H9 (cell line): ENCODE measurements around the gene TEX261. TPM values are rescaled to one million over a fixed set of nuclear protein-coding genes. Genes with fewer than 3 reads are reported as not detected.

Source experiments
- DNase-seq: peaks from one replicate; pipeline ENCODE4 v3.0.0-alpha.2; 2017
- H2AFZ ChIP-seq: one replicate; pipeline ENCODE4 v1.6.1; 2013; ENCODE audit warnings: mild to moderate bottlenecking, low read length, control low read depth, moderate library complexity
- H2AK5ac ChIP-seq: 2 replicates; pipeline ENCODE4 v1.6.1; 2013; ENCODE audit warnings: low read length, control low read depth, mixed read lengths; ENCODE audit not compliant: insufficient read length
- H2BK120ac ChIP-seq: one replicate; pipeline ENCODE4 v1.6.1; 2013; ENCODE audit warnings: low read depth, mild to moderate bottlenecking, low read length, control low read depth, inconsistent platforms; ENCODE audit not compliant: poor library complexity, severe bottlenecking
- H2BK12ac ChIP-seq: 2 replicates; pipeline ENCODE4 v1.6.1; 2013; ENCODE audit warnings: low read length, control low read depth, mixed read lengths, low read depth; ENCODE audit not compliant: insufficient read length
- H2BK15ac ChIP-seq: 2 replicates; pipeline ENCODE4 v1.6.1; 2013; ENCODE audit warnings: low read depth, low read length, control low read depth
- H2BK20ac ChIP-seq: one replicate; pipeline ENCODE4 v1.6.1; 2013; ENCODE audit warnings: low read depth, mild to moderate bottlenecking, low read length, control low read depth, inconsistent platforms; ENCODE audit not compliant: poor library complexity, severe bottlenecking
- H2BK5ac ChIP-seq: 2 replicates; pipeline ENCODE4 v1.6.1; 2013; ENCODE audit warnings: low read length, control low read depth, mixed read lengths; ENCODE audit not compliant: insufficient read length
- H3K14ac ChIP-seq: 2 replicates; pipeline ENCODE4 v1.6.1; 2013; ENCODE audit warnings: low read length, control low read depth; ENCODE audit not compliant: insufficient read depth
- H3K18ac ChIP-seq: 2 replicates; pipeline ENCODE4 v1.6.1; 2013; ENCODE audit warnings: low read depth, mild to moderate bottlenecking, mixed read lengths, low read length, control low read depth; ENCODE audit not compliant: insufficient read length
- H3K23ac ChIP-seq: 2 replicates; pipeline ENCODE4 v1.6.1; 2013; ENCODE audit warnings: low read length, control low read depth, mixed read lengths, low read depth; ENCODE audit not compliant: insufficient read length
- H3K23me2 ChIP-seq: 2 replicates; pipeline ENCODE4 v1.6.1; 2013; ENCODE audit warnings: low read depth, mild to moderate bottlenecking, mixed read lengths, low read length, control low read depth; ENCODE audit not compliant: insufficient read length, poor library complexity, severe bottlenecking
- H3K27ac ChIP-seq: 2 replicates; pipeline ENCODE4 v1.5.1; 2013; ENCODE audit warnings: low read length, control low read depth, mixed read lengths, low read depth; ENCODE audit not compliant: insufficient read length
- H3K27me3 ChIP-seq: 2 replicates; pipeline ENCODE4 v1.6.1; 2013; ENCODE audit warnings: low read length, control low read depth, inconsistent platforms; ENCODE audit not compliant: insufficient read depth
- H3K4ac ChIP-seq: 2 replicates; pipeline ENCODE4 v1.6.1; 2013; ENCODE audit warnings: low read depth, mild to moderate bottlenecking, control low read depth, inconsistent platforms, low read length, moderate library complexity
- H3K4me1 ChIP-seq: 2 replicates; pipeline ENCODE4 v1.6.1; 2013; ENCODE audit warnings: low read length, control low read depth, inconsistent platforms; ENCODE audit not compliant: insufficient read depth
- H3K4me2 ChIP-seq: 2 replicates; pipeline ENCODE4 v1.6.1; 2013; ENCODE audit warnings: low read length, control low read depth, mixed read lengths; ENCODE audit not compliant: insufficient read length, insufficient read depth
- H3K56ac ChIP-seq: 2 replicates; pipeline ENCODE4 v1.6.1; 2013; ENCODE audit warnings: low read depth, mild to moderate bottlenecking, mixed read lengths, low read length, control low read depth; ENCODE audit not compliant: insufficient read length
- H3K79me1 ChIP-seq: 2 replicates; pipeline ENCODE4 v1.6.1; 2013; ENCODE audit warnings: low read depth, mild to moderate bottlenecking, moderate library complexity, low read length, control low read depth, inconsistent platforms; ENCODE audit not compliant: insufficient read depth, poor library complexity, severe bottlenecking
- H3K79me2 ChIP-seq: 2 replicates; pipeline ENCODE4 v1.6.1; 2013; ENCODE audit warnings: low read length, control low read depth, inconsistent platforms; ENCODE audit not compliant: insufficient read depth
- H3K9ac ChIP-seq: 2 replicates; pipeline ENCODE4 v1.6.1; 2013; ENCODE audit warnings: low read length, control low read depth, mixed read lengths; ENCODE audit not compliant: insufficient read length; ENCODE audit errors: extremely low read depth
- H3K9me3 ChIP-seq: one replicate; pipeline ENCODE4 v1.6.1; 2013; ENCODE audit warnings: low read depth, low read length, inconsistent platforms; ENCODE audit not compliant: control insufficient read depth
- H3T11ph ChIP-seq: one replicate; pipeline ENCODE4 v1.6.1; 2013; ENCODE audit warnings: mild to moderate bottlenecking, low read length, control low read depth, inconsistent platforms
- H4K20me1 ChIP-seq: one replicate; pipeline ENCODE4 v1.6.1; 2013; ENCODE audit not compliant: control insufficient read depth, insufficient read length, insufficient read depth
- H4K5ac ChIP-seq: 2 replicates; pipeline ENCODE4 v1.6.1; 2013; ENCODE audit warnings: low read depth, mild to moderate bottlenecking, mixed read lengths, low read length, control low read depth; ENCODE audit not compliant: insufficient read length
- H4K8ac ChIP-seq: replicated peaks from 2 replicates; pipeline ENCODE4 v1.6.1; 2013; ENCODE audit warnings: low read length, control low read depth, mixed read lengths, low read depth; ENCODE audit not compliant: insufficient read length
- H4K91ac ChIP-seq: 2 replicates; pipeline ENCODE4 v1.6.1; 2013; ENCODE audit warnings: low read depth, mild to moderate bottlenecking, moderate library complexity, mixed read lengths, low read length, control low read depth; ENCODE audit not compliant: insufficient read length
- H3K27ac Mint-ChIP-seq, 3 experiments: 2 replicates in 2 of 3; 3 replicates in 1 of 3; pipeline ENCODE4 v1.8.0; 2020 to 2021; ENCODE audit warnings: mixed read lengths in 3 of 3, mild to moderate bottlenecking in 1 of 3, moderate library complexity in 1 of 3
- H3K27me3 Mint-ChIP-seq: 2 replicates; pipeline ENCODE4 v1.8.0; 2021; ENCODE audit warnings: low read depth, mild to moderate bottlenecking, moderate library complexity, mixed read lengths
- H3K36me3 Mint-ChIP-seq, 3 experiments: 2 replicates in 2 of 3; 3 replicates in 1 of 3; pipeline ENCODE4 v1.8.0; 2020 to 2021; ENCODE audit warnings: low read depth in 3 of 3, mixed read lengths in 3 of 3; ENCODE audit not compliant: insufficient read depth in 1 of 3
- H3K4me1 Mint-ChIP-seq, 2 experiments: 2 replicates each; pipeline ENCODE4 v1.8.0; 2020; ENCODE audit warnings: mixed read lengths in 2 of 2
- H3K4me3 Mint-ChIP-seq, 2 experiments: 2 replicates in 1 of 2; 3 replicates in 1 of 2; pipeline ENCODE4 v1.8.0; 2020 to 2021; ENCODE audit warnings: mild to moderate bottlenecking in 2 of 2, mixed read lengths in 2 of 2, moderate library complexity in 1 of 2
- H3K9me3 Mint-ChIP-seq, 2 experiments: 2 replicates in 1 of 2; 3 replicates in 1 of 2; pipeline ENCODE4 v1.8.0; 2020; ENCODE audit warnings: mild to moderate bottlenecking in 2 of 2, mixed read lengths in 2 of 2, moderate library complexity in 1 of 2
- WGBS: extraction: QIAGEN DNeasy Blood & Tissue Kit; methylation state at CpG from one replicate; pipeline ENCODE4 v1.1.7; 2013; ENCODE audit warnings: missing lambda C conversion rate, low lambda C conversion rate, mixed read lengths; ENCODE audit not compliant: insufficient read length; ENCODE audit errors: extremely low coverage; 5-methylcytosine and 5-hydroxymethylcytosine counted together
- total RNA-seq: library from RNA; stranded (reverse); gene quantifications from 2 replicates; pipeline ENCODE4 v1.2.1, GENCODE V29; 2021
- TF ChIP-seq, protein P1 (sequence below): fragments of 200-600 bp; sonication (generic); conservative IDR thresholded peaks from 3 replicates; pipeline ENCODE4 v1.8.0; 2021; ENCODE audit warnings: antibody characterized with exemption, mild to moderate bottlenecking

TEX261 gene
- total RNA-seq, 1 experiment from 2014 or later, result 19.2 TPM

DNA sequence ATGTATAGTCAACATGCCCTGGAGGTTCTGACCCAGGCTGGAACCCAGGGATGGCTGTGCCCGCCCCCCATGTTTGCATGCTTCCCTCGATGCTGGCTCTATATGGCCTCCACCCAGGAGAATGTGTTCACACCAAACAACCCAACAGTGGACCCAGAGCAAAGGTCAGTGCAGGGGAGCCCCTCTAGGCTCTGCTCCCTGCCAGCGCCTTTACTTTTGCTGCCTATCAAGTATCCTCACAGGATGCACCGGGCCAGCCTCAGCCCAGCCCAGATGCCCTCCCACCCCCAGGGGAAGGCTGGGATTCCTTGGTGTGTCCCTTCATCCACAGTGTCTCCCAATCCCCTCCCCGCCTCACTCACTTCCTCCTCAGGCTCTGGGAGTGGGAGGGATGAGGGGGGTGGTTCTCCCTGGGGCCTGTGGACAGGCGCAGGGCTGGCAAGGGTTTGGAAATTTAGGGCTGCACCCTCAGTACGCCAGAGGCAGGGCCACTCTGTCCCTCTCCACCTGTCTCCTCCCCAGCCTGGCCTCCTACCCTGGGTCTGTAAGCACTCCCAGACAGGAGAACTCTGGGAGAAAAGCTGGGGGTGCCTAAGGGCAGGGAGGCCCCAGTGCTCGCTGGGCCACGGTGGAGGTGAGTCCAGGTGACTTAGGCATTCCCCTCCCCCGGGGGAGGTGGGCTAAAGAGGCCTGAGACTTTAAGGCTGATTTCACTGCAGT is 56.6 kb downstream of the TEX261 start:
- H4K5ac ChIP-seq, result no peak overlapping the region
- H3T11ph ChIP-seq, result no peak overlapping the region
- Mint-ChIP-seq H3K9me3 (no peaks in the 10 kb centered on the region; a peak in 2 of 5 replicates), H3K36me3 (no peaks in the 10 kb centered on the region; a peak in 1 of 7 replicates), H3K4me1 (peaks cover 39 to 62% of the 10 kb centered on the region in 2 experiments), H3K27me3 (peaks cover 78% of the 10 kb centered on the region), H3K27ac (no peak overlapping the region), H3K4me3 (0 out of 5 replicates have a peak overlapping the region, but pooled peaks of 1 of the 2 experiments have one; percentile 51)
- H3K23me2 ChIP-seq, result peaks cover 4% of the 10 kb centered on the region
- no CpG with 5 or more reads among the region's 10 CpGs for WGBS
- no peak overlapping the region for H3K18ac ChIP-seq
- no peak overlapping the region for H3K27ac ChIP-seq
- H3K4me2 ChIP-seq, result no peak overlapping the region
- H3K79me1 ChIP-seq, result no peaks in the 10 kb centered on the region
- no peaks in the 10 kb centered on the region for H3K9me3 ChIP-seq
- no peak overlapping the region for H2AK5ac ChIP-seq
- H2AFZ ChIP-seq, result no peak overlapping the region
- H2BK20ac ChIP-seq, result no peak overlapping the region
- no peak overlapping the region for H2BK15ac ChIP-seq
- H3K79me2 ChIP-seq, result no peaks in the 10 kb centered on the region
- H3K23ac ChIP-seq, result no peak overlapping the region
- peaks cover 9% of the 10 kb centered on the region; the same call in 1 of the 2 replicates for H3K4me1 ChIP-seq
- no peaks in the 10 kb centered on the region for H4K20me1 ChIP-seq
- no peak overlapping the region for H2BK5ac ChIP-seq
- peak; percentile 38 for DNase-seq
- H4K91ac ChIP-seq, result no peak overlapping the region
- H3K14ac ChIP-seq, result no peak overlapping the region; the same call in 1 of the 2 replicates
- no peak overlapping the region for H3K4ac ChIP-seq
- H3K27me3 ChIP-seq, result peaks cover 9% of the 10 kb centered on the region; the same call in 1 of the 2 replicates
- H2BK12ac ChIP-seq, result no peak overlapping the region
- TF ChIP-seq, protein P1, sequence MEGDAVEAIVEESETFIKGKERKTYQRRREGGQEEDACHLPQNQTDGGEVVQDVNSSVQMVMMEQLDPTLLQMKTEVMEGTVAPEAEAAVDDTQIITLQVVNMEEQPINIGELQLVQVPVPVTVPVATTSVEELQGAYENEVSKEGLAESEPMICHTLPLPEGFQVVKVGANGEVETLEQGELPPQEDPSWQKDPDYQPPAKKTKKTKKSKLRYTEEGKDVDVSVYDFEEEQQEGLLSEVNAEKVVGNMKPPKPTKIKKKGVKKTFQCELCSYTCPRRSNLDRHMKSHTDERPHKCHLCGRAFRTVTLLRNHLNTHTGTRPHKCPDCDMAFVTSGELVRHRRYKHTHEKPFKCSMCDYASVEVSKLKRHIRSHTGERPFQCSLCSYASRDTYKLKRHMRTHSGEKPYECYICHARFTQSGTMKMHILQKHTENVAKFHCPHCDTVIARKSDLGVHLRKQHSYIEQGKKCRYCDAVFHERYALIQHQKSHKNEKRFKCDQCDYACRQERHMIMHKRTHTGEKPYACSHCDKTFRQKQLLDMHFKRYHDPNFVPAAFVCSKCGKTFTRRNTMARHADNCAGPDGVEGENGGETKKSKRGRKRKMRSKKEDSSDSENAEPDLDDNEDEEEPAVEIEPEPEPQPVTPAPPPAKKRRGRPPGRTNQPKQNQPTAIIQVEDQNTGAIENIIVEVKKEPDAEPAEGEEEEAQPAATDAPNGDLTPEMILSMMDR, result no peak
- no peak overlapping the region for H2BK120ac ChIP-seq
- no peak overlapping the region for H3K56ac ChIP-seq
- H3K9ac ChIP-seq, result no peak overlapping the region
- H4K8ac ChIP-seq, result no peak overlapping the region
